ENCODE measurements around the gene COG3.

COG3 gene

DNA sequence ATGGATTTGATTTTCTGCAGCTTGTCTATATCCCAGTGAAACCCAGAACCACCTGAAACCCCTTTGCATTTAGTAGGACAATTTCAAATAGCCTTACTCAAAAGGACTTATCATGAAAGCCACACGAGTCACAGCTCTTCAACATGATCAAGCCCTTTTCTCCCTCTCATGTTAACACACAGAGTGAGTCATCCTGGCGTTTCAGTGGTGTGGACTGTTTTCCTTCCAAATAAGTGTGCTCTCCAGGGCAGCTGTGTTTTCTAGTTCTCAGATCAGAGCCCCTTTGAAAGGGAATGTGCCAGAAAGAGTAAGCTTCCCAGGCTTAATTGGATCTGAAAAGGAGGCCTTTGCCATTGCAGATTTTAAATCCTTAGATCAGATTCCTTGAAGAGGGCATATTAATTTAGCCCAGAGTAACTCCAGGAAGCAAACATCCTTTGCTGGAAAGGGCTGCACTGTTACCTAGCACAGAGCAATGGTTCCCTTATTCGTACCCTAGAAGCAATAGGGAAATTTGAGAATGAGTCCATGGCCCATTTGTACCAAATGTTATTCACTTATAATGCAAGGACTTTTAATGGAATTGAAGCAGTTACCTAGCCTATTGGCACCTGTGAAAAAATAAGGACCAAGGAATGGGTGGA lies 99.5 kb downstream of the COG3 start:
- in situ Hi-C loops (cut with MboI; ENCODE audit: low sequenced_read_pairs), result no loop called here
- DNase-seq (ENCODE audit: low spot score in 2 of 2), result no peak
- H3K4me3 ChIP-seq, result no peak overlapping the region

GRCh38 chr13:45565331-45565730 lies 100.6 kb downstream of the COG3 start:
- no peaks in the 10 kb centered on the region for H3K27me3 ChIP-seq (ENCODE audit: low read depth)
- no peaks in the 10 kb centered on the region for H3K4me1 ChIP-seq
- in situ Hi-C loops (cut with MboI; ENCODE audit: low sequenced_read_pairs), result no loop called here
- no peak for DNase-seq (ENCODE audit: low spot score in 2 of 2)
- no peak overlapping the region for H3K4me3 ChIP-seq
- no peaks in the 10 kb centered on the region for H3K36me3 ChIP-seq (replicated peaks)
- peaks cover 4% of the 10 kb centered on the region for H3K9me3 ChIP-seq

More for the DNA sequence above, 99.5 kb downstream of the COG3 start:
- H3K27me3 ChIP-seq (ENCODE audit: low read depth), result no peaks in the 10 kb centered on the region
- no peaks in the 10 kb centered on the region for H3K4me1 ChIP-seq
- H3K9me3 ChIP-seq, result peaks cover 4% of the 10 kb centered on the region
- no peaks in the 10 kb centered on the region for H3K36me3 ChIP-seq (replicated peaks)

DNA sequence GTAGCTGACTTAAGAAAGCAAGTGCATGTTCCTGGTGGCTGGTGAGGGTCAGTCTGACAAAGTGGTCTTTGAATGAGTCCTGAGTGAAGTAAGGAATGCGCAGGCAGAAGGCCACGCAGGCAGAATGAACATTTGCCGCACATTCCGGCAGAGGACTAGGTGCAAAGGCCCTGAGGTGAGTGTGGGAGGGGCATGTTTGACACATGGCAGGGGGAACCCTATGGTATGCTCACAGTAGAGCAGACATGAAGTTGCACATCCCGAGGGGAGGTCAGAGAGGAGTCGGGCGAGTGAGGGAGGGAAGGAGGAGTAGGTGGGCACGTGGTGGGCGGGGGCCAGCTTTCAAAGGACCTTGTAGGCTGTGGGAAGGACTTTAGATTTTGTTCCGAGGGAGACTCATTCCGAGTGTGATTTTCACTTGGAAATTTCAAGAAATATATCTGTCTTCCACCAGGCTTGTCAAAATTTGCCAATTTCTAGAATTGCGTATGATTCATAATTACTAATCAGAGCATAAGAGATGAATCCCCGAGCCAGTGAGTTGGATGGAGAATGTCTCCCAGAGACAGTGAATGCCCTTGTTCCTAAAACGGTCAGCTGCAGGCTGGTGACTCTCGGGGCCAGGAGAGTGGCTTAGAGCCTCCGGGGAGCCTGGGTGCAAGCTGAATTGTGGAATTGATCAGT lies 110.5 kb downstream of the COG3 start:
- H3K27me3 ChIP-seq (ENCODE audit: low read depth), result no peaks in the 10 kb centered on the region
- in situ Hi-C loops (cut with MboI; ENCODE audit: low sequenced_read_pairs), result no loop called here
- no peak for DNase-seq (ENCODE audit: low spot score in 2 of 2)

GRCh38 chr13:45575830-45576180 lies 111.1 kb downstream of the COG3 start:
- no peaks in the 10 kb centered on the region for H3K27me3 ChIP-seq (ENCODE audit: low read depth)
- no peak for DNase-seq (ENCODE audit: low spot score in 2 of 2)
- in situ Hi-C loops (cut with MboI; ENCODE audit: low sequenced_read_pairs), result no loop called here

More for the DNA sequence above, 110.5 kb downstream of the COG3 start:
- no peaks in the 10 kb centered on the region for H3K36me3 ChIP-seq (replicated peaks)
- H3K4me3 ChIP-seq, result no peak overlapping the region
- no peaks in the 10 kb centered on the region for H3K4me1 ChIP-seq
- H3K9me3 ChIP-seq, result no peaks in the 10 kb centered on the region

DNA sequence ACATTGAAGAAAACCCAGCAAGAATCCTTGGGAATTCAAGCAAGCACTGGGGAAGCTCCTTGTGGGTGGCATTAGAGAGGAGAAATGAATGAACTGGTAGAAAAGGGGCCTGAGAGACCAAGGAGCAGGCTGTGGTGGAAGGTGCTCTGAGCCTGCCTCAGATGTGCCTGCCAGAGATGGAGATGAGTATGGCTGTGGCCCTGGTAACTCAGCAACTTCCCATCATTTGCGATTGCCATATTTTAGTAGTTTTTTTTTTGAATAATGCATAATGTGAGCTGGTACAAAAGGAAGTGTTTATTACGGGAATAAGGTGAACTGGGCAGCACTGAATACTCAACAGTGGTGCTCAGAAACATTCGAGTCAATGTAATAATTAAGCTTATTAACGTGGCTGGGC lies 111.7 kb downstream of the COG3 start:
- no peak overlapping the region for H3K4me3 ChIP-seq
- in situ Hi-C loops (cut with MboI; ENCODE audit: low sequenced_read_pairs), result no loop called here
- H3K4me1 ChIP-seq, result no peaks in the 10 kb centered on the region
- H3K36me3 ChIP-seq (replicated peaks), result no peaks in the 10 kb centered on the region
- no peaks in the 10 kb centered on the region for H3K27me3 ChIP-seq (ENCODE audit: low read depth)
- DNase-seq (ENCODE audit: low spot score in 2 of 2), result no peak
- no peaks in the 10 kb centered on the region for H3K9me3 ChIP-seq

More at GRCh38 chr13:45575830-45576180, 111.1 kb downstream of the COG3 start:
- Histone ChIP-seq H3K9me3 (no peaks in the 10 kb centered on the region), H3K36me3 (replicated peaks) (no peaks in the 10 kb centered on the region), H3K4me3 (no peak overlapping the region), H3K4me1 (no peaks in the 10 kb centered on the region)

DNA sequence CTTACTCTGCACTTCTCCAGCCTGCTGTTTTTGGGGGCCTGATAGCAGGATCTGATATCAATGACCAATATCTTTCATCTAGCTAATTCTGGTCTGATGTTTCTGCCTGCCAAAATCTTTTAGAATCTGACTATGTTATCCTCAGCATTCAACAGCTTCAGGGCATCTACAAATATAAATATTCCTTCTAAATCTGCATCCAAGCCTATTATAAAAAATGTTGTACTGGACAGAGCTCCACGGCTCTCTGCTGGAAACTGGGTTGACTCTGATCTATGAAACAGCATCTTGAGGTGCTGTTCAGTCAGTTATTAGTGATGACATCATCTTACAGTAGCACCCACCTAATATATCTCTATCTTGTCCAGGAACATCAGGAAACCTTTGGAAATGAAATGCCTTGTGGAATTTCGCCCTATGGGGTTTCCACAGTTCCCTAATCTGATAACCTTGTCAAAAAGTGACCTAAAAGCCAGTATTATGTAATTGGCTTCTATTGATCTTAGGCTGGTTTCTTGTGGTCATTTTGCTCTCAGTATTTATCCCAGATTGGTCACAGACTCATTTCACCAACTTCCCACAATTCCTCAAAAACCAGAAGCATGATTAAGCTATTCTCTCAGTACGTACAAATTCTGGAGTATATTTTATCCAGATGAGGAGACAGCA lies 117.8 kb downstream of the COG3 start:
- DNase-seq (ENCODE audit: low spot score in 2 of 2), result no peak
- Histone ChIP-seq H3K4me3 (no peak overlapping the region), H3K27me3 (ENCODE audit: low read depth) (no peaks in the 10 kb centered on the region), H3K4me1 (no peaks in the 10 kb centered on the region), H3K36me3 (replicated peaks) (no peaks in the 10 kb centered on the region), H3K9me3 (no peaks in the 10 kb centered on the region)
- in situ Hi-C loops (cut with MboI; ENCODE audit: low sequenced_read_pairs), result no loop called here

DNA sequence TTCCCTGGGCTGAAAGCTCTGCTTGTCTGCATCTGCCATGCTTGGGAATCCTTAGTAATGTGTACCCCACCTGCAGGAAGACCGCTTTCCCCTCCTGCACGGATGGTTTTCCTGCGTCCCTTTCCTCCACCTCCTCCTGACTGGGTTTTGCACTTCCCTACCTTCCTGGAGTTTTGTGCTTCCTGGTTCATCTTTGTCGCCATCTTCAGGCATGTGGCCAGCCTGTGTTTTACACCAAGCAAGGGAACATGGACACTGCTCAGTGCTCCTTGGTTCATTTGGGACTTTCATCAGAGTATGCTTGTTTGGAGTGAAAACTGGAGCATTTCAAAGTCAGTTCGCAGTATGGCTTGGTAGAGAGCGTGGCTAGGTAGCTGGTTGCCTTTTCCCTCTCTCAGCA lies 120.1 kb downstream of the COG3 start:
- Histone ChIP-seq H3K36me3 (replicated peaks) (no peaks in the 10 kb centered on the region), H3K27me3 (ENCODE audit: low read depth) (no peaks in the 10 kb centered on the region), H3K4me3 (no peak overlapping the region), H3K9me3 (no peaks in the 10 kb centered on the region), H3K4me1 (no peaks in the 10 kb centered on the region)
- DNase-seq (ENCODE audit: low spot score in 2 of 2), result peak in 1 of 2 experiments; percentile 11
- in situ Hi-C loops (cut with MboI; ENCODE audit: low sequenced_read_pairs), result no loop called here

All from HAP-1 (cell line).